ENCODE results near the gene PDCL3. TPM values are rescaled to one million over a fixed set of nuclear protein-coding genes. Genes with fewer than 3 reads are reported as not detected.

The PDCL3 gene
- 10 to 100 TPM; 22.3 to 27.3 (median 24.8) TPM for total RNA-seq
- total RNA-seq (2013): 15.1 TPM

- Histone ChIP-seq H3K4me1 (ENCODE audit: control insufficient read depth, insufficient read depth, low read length) (peaks cover 18% of the 10 kb centered on the region), H3K27ac (ENCODE audit: low read length) (peak within 1 kb of the TSS; percentile 92), H3K4me3 (ENCODE audit: low read length) (peak within 1 kb of the TSS; percentile 93), H3K9me3 (ENCODE audit: control insufficient read depth, insufficient read depth, low read length) (no peaks in the 10 kb centered on the region), H3K27me3 (ENCODE audit: control insufficient read depth, insufficient read depth, low read length) (no peaks in the 10 kb centered on the region), H3K36me3 (ENCODE audit: control insufficient read depth, insufficient read depth, low read length) (peaks cover 8% of the 10 kb centered on the region)
- Mint-ChIP-seq H3K4me3 (peak within 1 kb of the TSS; percentile 99), H3K4me1 (peaks cover 5 to 21% of the 10 kb centered on the region in 2 donors), H3K27ac (peak within 1 kb of the TSS; percentile 97 to 98), H3K36me3 (peaks cover 6% of the 10 kb centered on the region), H3K27me3 (ENCODE audit: low read depth in 2 of 2) (no peaks in the 10 kb centered on the region), H3K9me3 (no peaks in the 10 kb centered on the region)
- WGBS (ENCODE audit: insufficient coverage): under 1% methylated on average over 61 of the region's 62 CpGs
- intact Hi-C loops (cut with micrococcal nuclease): loop anchor here (1.0 kb wide), 1 partner anchor 18 kb away; no protein-coding TSS in a partner anchor
- ATAC-seq: peak; percentile 88 to 96 (median 91)
- DNase-seq: peak; percentile 94 to 97
- TF ChIP-seq CTCF (IDR thresholded peaks at IDR 0.05): no peak
These were observed at the start of gene PDCL3 for GRCh38 chr2:100562613-100563406. PDCL3 (plus strand) TSS chr2:100562993; CDS start chr2:100563068, 75 bp downstream.

- intact Hi-C loops (cut with micrococcal nuclease): no loop called here
- ATAC-seq (no peak), DNase-seq (no peak)
- Mint-ChIP-seq H3K36me3 (no peaks in the 10 kb centered on the region), H3K9me3 (no peaks in the 10 kb centered on the region), H3K4me1 (no peaks in the 10 kb centered on the region), H3K27ac (no peak overlapping the region), H3K4me3 (no peak overlapping the region), H3K27me3 (ENCODE audit: low read depth in 2 of 2) (peaks cover 6 to 7% of the 10 kb centered on the region in 2 donors)
- WGBS (ENCODE audit: insufficient coverage): 17% methylated on average over 4 of the region's 4 CpGs
- TF ChIP-seq CTCF (IDR thresholded peaks at IDR 0.05): no peak
- H3K9me3 ChIP-seq (ENCODE audit: control insufficient read depth, insufficient read depth, low read length): no peaks in the 10 kb centered on the region
- H3K36me3 ChIP-seq (ENCODE audit: control insufficient read depth, insufficient read depth, low read length): no peaks in the 10 kb centered on the region
- H3K27me3 ChIP-seq (ENCODE audit: control insufficient read depth, insufficient read depth, low read length): no peaks in the 10 kb centered on the region
- H3K4me3 ChIP-seq (ENCODE audit: low read length): no peak overlapping the region
- H3K27ac ChIP-seq (ENCODE audit: low read length): no peak overlapping the region
- no peaks in the 10 kb centered on the region for H3K4me1 ChIP-seq (ENCODE audit: control insufficient read depth, insufficient read depth, low read length)
These were observed 49.1 kb upstream of the PDCL3 start for GRCh38 chr2:100513650-100514049.

GRCh38 chr2:100517556-100517955 is 45.2 kb upstream of the PDCL3 start:
- DNase-seq: no peak
- no peak for ATAC-seq
- Histone ChIP-seq H3K4me3 (ENCODE audit: low read length) (no peak overlapping the region), H3K27me3 (ENCODE audit: control insufficient read depth, insufficient read depth, low read length) (no peaks in the 10 kb centered on the region), H3K9me3 (ENCODE audit: control insufficient read depth, insufficient read depth, low read length) (no peaks in the 10 kb centered on the region), H3K27ac (ENCODE audit: low read length) (no peak overlapping the region), H3K4me1 (ENCODE audit: control insufficient read depth, insufficient read depth, low read length) (no peaks in the 10 kb centered on the region), H3K36me3 (ENCODE audit: control insufficient read depth, insufficient read depth, low read length) (no peaks in the 10 kb centered on the region)
- Mint-ChIP-seq H3K27me3 (ENCODE audit: low read depth in 2 of 2) (peaks cover 0 to 3% of the 10 kb centered on the region in 2 donors), H3K4me1 (no peaks in the 10 kb centered on the region), H3K4me3 (no peak overlapping the region), H3K9me3 (no peaks in the 10 kb centered on the region), H3K36me3 (no peaks in the 10 kb centered on the region), H3K27ac (no peak overlapping the region)
- 100% methylated on average over 1 of the region's 1 CpG for WGBS (ENCODE audit: insufficient coverage)
- no peak for TF ChIP-seq CTCF (IDR thresholded peaks at IDR 0.05)
- intact Hi-C loops (cut with micrococcal nuclease): no loop called here
